Measurements from ENCODE around the gene BMPR1A.
"Not testable (repeated sequence)": the region's sequence is repeated elsewhere in the genome, so short reads cannot be mapped to it uniquely, and the experiment has no call there.

The BMPR1A gene

GRCh38 chr10:86968271-86968993 is 212.0 kb downstream of the BMPR1A start, which contains the start of gene ADIRF:
Gene ADIRF, plus strand, starts transcription at chr10:86968482. Its CDS starts 63 bp downstream, at chr10:86968545.
- no peak for DNase-seq (ENCODE audit: low read depth in 2 of 2)

GRCh38 chr10:86968994-86969355 is 212.6 kb downstream of the BMPR1A start:
- DNase-seq (ENCODE audit: low read depth in 2 of 2), result no peak

GRCh38 chr10:86969421-86970041 is 213.1 kb downstream of the BMPR1A start:
- no peak for DNase-seq (ENCODE audit: low read depth in 2 of 2)

DNA sequence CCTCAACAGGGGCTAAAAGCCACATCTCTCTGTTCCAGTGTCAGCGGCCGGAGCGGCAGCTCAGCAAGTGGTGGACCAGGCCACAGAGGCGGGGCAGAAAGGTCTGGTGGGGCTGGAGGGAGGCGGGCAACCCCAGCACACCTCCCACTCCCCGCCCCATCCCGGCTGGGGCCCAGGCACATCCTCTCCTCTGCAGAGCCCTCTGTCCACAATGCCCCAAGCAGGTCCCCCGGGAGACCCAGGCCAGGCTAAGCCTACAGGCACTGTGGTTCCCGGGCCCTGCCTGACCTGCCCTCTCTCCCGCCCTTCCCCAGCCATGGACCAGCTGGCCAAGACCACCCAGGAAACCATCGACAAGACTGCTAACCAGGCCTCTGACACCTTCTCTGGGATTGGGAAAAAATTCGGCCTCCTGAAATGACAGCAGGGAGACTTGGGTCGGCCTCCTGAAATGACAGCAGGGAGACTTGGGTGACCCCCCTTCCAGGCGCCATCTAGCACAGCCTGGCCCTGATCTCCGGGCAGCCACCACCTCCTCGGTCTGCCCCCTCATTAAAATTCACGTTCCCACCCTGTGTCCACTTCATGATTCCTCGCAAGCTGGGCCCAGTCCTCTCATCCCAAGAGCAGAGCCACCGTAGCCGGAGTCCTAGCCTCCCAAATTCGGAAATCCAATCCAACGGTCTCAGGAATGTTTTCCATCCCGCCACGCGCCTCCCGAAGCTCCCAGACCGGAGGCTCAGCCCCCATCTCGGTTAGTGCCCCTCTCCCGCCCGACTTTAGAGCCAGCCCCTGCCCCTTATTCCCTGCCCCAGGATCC is 214.0 kb downstream of the BMPR1A start:
- no peak for DNase-seq (ENCODE audit: low read depth in 2 of 2)

- DNase-seq (ENCODE audit: low read depth in 2 of 2), result no peak
Observed at GRCh38 chr10:86970982-86971231, 214.5 kb downstream of the BMPR1A start.

DNA sequence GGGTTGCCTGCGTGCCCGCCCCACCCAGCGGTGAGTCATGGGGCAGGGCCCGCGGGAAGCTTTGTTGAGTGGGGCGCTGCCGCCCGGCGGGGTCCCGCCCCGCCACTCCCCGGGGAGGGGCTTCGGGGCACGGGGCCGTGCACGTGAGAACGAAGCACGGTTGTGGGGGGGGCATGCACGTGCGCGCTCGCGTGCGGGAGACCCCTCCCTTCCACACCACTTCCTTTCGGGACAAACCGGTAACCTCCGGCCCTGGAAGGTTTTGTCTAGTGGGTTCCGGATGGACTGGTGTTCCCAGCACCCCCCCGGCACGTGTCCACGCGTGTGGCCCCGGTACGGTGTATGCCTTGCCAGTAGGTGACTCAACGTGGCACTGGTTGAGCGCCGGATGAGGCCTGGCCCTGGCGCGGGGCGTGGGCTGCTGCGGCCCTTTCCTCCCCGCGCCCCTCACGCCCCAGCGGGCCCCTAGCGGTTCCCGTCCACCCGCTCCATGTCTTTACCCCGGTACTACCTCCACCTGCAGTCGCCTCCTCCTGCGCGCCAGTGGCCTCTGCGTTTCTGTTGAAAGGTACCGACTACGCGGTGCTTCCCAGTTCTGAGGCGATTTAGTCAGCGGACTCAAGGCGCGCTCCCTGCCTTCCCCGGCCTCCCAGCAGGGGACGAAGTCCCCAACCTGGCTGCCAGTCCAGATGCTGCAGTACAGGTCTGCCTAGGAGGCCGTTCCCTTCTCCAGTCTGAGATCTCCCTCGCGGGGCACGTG is 215.0 kb downstream of the BMPR1A start:
- peak; percentile 79 to 87 for DNase-seq (ENCODE audit: low read depth in 2 of 2)

- no peak for DNase-seq (ENCODE audit: low read depth in 2 of 2)
Observed at GRCh38 chr10:86972613-86973380, 216.4 kb downstream of the BMPR1A start.

- DNase-seq (ENCODE audit: low read depth in 2 of 2), result no peak
Observed at GRCh38 chr10:86974484-86974883, 218.1 kb downstream of the BMPR1A start.

- DNase-seq (ENCODE audit: low read depth in 2 of 2), result no peak
Observed at GRCh38 chr10:86976362-86977056, 220.1 kb downstream of the BMPR1A start.

DNA sequence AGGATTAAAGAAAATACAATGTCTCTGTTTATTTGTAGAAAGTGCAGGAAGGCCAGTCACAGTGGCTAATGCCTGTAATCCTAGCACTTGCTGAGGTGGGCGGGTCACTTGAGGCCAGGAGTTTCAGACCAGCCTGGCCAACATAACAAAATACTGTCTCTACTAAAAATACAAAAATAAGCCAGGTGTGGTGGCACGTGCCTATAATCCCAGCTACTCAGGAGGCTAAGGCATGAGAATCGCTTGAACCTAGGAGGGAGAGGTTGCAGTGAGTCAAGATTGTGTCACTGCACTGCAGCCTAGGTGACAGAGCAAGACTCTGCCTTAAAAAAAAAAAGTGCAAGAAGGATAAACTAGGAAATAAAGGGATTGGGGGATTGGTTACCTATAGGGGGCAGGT is 222.0 kb downstream of the BMPR1A start:
- not testable (repeated sequence) for DNase-seq (ENCODE audit: low read depth in 2 of 2)

DNA sequence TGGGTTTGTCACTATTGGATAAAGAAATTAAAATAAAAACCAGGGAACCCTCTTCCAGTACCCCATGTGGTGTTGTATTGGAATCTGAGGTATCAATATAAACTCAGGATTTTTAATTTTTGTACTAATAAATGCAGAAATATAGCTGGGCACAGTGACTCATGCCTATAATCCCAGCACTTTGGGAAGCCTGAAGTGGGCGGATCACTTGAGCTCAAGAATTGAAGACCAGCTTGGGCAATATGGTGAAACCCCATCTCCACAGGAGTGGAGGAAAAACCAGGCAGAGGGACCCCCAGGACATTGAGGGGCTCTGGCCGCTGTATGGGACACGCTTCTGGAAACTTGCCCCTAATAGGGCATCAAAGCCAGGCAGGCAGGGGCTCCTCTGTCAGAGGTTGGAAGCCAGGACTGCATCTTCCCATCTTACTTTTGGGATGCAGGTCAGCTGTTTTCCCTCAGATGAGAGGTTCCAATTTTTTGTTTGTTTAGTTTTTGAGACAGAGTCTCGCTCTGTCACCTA is 222.9 kb downstream of the BMPR1A start:
- DNase-seq (ENCODE audit: low read depth in 2 of 2), result no peak

DNA sequence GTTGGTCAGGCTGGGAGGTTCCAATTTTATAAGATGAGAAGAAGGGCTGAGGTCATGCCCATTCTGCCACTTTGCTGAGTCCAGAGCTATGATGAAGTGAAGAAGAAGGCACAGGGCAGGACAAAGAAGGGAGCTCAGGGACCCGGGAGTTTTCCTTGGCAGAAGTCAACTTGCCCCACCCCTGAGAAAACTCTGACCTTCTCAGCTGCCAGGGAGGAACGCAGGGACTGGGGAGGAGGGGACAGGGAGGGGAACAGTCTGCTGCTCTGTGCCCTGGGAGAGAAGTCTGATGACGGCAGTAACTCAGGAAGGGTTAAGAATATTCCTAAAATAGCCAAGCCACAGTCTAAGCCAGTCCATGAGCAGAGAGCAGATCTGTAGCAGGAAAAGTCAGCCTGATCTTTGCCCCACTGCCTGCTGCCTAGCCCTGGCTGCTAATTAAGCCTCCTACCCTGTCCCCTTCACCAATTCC is 223.6 kb downstream of the BMPR1A start:
- DNase-seq (ENCODE audit: low read depth in 2 of 2), result no peak

DNA sequence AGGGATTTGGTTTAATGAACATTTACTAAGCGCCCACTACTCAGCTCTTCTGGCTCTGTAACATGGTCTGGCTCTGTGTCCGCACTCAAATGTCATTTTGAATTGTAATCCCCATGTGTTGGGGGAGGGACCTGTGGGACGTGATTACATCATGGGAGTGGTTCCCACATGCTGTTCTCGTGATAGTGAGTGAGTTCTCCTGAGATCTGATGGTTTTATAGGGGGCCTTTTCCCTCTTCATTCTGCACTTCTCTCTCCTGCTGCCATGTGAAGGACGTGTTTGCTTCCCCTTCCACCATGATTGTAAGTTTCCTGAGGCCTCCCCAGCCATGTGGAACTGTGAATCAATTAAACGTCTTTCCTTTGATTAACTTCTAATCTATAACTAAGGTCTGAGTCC is 224.6 kb downstream of the BMPR1A start:
- not testable (repeated sequence) for DNase-seq (ENCODE audit: low read depth in 2 of 2)

- no peak for DNase-seq (ENCODE audit: low read depth in 2 of 2)
Observed at GRCh38 chr10:86981716-86982115, 225.3 kb downstream of the BMPR1A start.

Data from stimulated activated CD8-positive, alpha-beta memory T cell treated with anti-CD3 and anti-CD28 coated beads, Interleukin-7, amount 100 ng/mL, for 1 hour (primary cell).